ENCODE data around the gene TTC22. TPM values are rescaled to one million over a fixed set of nuclear protein-coding genes. Genes with fewer than 3 reads are reported as not detected.
"Not testable (repeated sequence)": the region's sequence is repeated elsewhere in the genome, so short reads cannot be mapped to it uniquely, and the experiment has no call there.

The TTC22 gene
- total RNA-seq, 1 experiment from 2014 or later = not detected

GRCh38 chr1:54792686-54793282 is 8.3 kb downstream of the TTC22 start:
- peak; percentile 4 for DNase-seq (ENCODE audit: low spot score)
- in situ Hi-C loops (cut with HindIII; ENCODE audit: low sequenced_read_pairs) = no loop called here

DNA sequence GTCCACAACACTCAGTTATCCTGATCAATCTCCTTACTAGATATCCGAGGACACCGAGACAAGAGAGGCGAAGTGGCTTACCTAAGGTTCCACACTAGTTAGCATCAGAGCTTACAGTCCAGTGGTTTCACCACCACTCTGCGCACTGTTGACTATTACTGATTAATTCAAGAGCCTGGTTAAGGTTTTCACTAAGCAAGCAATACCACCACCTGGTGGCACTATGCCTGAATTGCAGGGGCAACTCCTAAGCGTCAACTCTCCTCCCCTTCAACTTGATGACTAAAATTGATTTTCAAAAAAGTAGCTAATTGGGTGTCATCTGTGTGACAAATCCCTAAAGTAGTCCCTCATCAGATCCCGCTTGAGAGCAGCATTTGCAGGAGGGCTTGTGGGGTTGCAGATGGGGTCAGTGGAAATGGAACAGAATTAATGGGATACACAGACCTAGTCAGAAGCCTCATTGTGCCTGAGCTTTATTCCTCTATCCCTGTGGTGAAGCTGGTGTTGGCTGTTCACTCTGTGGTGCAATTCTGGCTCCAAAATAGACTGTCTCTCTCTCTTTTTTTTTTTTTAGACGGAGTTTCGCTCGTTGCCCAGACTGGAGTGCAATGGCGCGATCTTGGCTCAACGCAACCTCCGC is 9.1 kb downstream of the TTC22 start:
- no peak for DNase-seq (ENCODE audit: low spot score)
- in situ Hi-C loops (cut with HindIII; ENCODE audit: low sequenced_read_pairs) = no loop called here

- no peak for DNase-seq (ENCODE audit: low spot score)
- in situ Hi-C loops (cut with HindIII; ENCODE audit: low sequenced_read_pairs) = no loop called here
These were observed 12.7 kb downstream of the TTC22 start for GRCh38 chr1:54788459-54788858.

DNA sequence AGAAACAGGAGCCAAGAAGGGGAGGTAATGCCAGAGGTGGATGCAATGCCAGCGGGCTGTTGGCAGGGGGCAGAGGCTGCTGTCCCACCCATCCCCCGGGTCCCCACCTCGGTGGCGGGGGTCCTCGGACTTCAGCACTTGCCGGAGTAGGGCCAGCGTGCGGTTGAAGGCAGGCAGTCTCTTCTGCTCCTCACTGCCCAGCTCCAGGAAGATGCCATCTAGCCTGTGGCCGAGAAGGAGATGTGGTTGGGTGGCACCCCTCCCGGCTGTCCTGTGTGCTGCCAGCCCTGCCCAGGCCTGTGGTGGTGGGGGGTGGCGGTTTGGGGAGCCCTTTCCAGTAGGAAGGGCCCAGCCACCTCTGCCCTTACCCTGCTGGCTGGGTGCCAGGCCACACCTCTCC is 13.5 kb downstream of the TTC22 start:
- in situ Hi-C loops (cut with HindIII; ENCODE audit: low sequenced_read_pairs) = no loop called here
- no peak for DNase-seq (ENCODE audit: low spot score)

GRCh38 chr1:54786778-54787177 is 14.3 kb downstream of the TTC22 start:
- in situ Hi-C loops (cut with HindIII; ENCODE audit: low sequenced_read_pairs) = no loop called here
- DNase-seq (ENCODE audit: low spot score) = no peak

GRCh38 chr1:54784066-54784465 is 17.1 kb downstream of the TTC22 start:
- DNase-seq (ENCODE audit: low spot score) = no peak
- in situ Hi-C loops (cut with HindIII; ENCODE audit: low sequenced_read_pairs) = no loop called here

- DNase-seq (ENCODE audit: low spot score) = no peak
- in situ Hi-C loops (cut with HindIII; ENCODE audit: low sequenced_read_pairs) = no loop called here
These were observed 18.5 kb downstream of the TTC22 start for GRCh38 chr1:54782588-54782987.

DNA sequence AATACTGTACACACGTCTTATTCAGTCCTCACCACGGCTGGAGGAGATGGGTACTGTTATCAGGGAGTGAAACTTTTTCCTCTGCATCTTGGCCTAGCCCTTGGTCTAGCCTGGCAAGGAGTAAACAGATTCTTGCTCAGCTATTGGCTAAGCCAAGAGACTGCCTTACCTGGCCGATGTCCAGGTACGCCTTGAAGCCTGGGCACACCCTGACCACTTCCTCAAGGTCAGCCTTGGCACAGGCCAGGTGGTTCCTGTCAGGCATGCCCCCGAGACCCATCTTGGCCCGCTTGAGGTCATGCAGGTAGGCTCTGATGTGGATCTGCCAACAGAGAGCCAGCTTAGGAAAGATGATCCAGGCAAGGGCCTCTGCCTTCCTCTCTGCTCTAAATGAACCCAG is 19.0 kb downstream of the TTC22 start:
- DNase-seq (ENCODE audit: low spot score) = no peak
- in situ Hi-C loops (cut with HindIII; ENCODE audit: low sequenced_read_pairs) = no loop called here

- DNase-seq (ENCODE audit: low spot score) = no peak
- in situ Hi-C loops (cut with HindIII; ENCODE audit: low sequenced_read_pairs) = no loop called here
These were observed 19.9 kb downstream of the TTC22 start for GRCh38 chr1:54781023-54781723.

- in situ Hi-C loops (cut with HindIII; ENCODE audit: low sequenced_read_pairs) = no loop called here
- DNase-seq (ENCODE audit: low spot score) = no peak
These were observed 23.7 kb downstream of the TTC22 start for GRCh38 chr1:54777431-54777830.

GRCh38 chr1:54777011-54777410 is 24.1 kb downstream of the TTC22 start:
- DNase-seq (ENCODE audit: low spot score) = no peak
- in situ Hi-C loops (cut with HindIII; ENCODE audit: low sequenced_read_pairs) = no loop called here

- DNase-seq (ENCODE audit: low spot score); in situ Hi-C loops (cut with HindIII; ENCODE audit: low sequenced_read_pairs): not testable (repeated sequence)
These were observed 25.0 kb downstream of the TTC22 start for GRCh38 chr1:54775828-54776721.

DNA sequence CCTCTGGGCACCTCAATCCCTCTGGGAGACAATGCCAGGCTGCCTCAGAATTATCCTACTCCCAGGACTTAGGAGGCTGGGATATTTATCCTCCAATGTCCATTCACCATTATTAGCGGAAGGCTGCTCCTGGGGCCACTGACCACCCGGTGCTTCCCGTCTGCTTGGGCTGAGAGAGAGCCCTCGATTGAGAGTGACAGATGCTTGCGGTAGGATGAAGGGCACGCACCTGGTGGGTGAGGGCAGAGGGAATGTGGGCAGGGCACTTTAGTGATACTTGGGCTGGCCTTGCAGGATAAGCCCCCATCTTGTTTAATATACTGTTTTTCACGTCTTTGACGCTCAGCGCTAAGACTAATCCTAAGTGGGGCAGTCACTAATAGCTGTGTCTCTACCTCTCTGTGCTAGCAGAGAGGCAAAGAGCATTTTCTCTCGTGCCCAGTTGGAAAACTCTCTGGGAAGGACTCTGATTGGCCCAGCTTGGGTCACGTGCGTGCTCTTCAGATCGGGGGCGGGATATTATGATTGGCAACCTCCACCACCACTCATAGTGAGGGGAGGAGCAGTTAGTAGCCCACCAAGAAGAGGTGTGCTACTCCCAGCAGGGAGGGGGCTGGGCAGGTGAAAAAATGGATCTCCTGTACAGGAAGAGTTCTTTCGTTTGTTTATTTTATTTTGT is 26.2 kb downstream of the TTC22 start:
- DNase-seq (ENCODE audit: low spot score) = peak; percentile 10
- in situ Hi-C loops (cut with HindIII; ENCODE audit: low sequenced_read_pairs) = no loop called here

DNA sequence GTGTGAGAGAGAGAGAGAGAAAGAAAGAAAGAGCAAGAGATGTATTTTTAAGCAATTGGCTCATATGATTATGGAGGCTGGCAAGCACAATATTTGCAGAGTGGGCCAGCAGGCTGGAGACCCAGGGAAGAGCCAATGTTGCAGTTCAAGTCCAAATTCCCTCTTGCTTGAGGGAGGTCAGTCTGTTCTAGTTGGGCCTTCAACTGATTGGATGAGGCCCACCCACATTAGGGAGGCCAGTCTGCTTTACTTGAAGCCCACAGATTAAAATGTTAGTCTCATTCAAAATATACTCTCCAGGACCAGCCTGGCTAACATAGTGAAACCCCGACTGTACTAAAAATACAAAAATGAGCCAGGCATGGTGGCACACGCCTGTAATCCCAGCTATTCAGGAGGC is 28.2 kb downstream of the TTC22 start:
- no peak for DNase-seq (ENCODE audit: low spot score)
- in situ Hi-C loops (cut with HindIII; ENCODE audit: low sequenced_read_pairs) = no loop called here

GRCh38 chr1:54768093-54768492 is 33.0 kb downstream of the TTC22 start:
- DNase-seq (ENCODE audit: low spot score) = no peak
- in situ Hi-C loops (cut with HindIII; ENCODE audit: low sequenced_read_pairs) = no loop called here

- DNase-seq (ENCODE audit: low spot score) = no peak
- in situ Hi-C loops (cut with HindIII; ENCODE audit: low sequenced_read_pairs) = no loop called here
These were observed 33.6 kb downstream of the TTC22 start for GRCh38 chr1:54767526-54767925.

- DNase-seq (ENCODE audit: low spot score) = no peak
- in situ Hi-C loops (cut with HindIII; ENCODE audit: low sequenced_read_pairs) = no loop called here
These were observed 34.4 kb downstream of the TTC22 start for GRCh38 chr1:54766726-54767125.

DNA sequence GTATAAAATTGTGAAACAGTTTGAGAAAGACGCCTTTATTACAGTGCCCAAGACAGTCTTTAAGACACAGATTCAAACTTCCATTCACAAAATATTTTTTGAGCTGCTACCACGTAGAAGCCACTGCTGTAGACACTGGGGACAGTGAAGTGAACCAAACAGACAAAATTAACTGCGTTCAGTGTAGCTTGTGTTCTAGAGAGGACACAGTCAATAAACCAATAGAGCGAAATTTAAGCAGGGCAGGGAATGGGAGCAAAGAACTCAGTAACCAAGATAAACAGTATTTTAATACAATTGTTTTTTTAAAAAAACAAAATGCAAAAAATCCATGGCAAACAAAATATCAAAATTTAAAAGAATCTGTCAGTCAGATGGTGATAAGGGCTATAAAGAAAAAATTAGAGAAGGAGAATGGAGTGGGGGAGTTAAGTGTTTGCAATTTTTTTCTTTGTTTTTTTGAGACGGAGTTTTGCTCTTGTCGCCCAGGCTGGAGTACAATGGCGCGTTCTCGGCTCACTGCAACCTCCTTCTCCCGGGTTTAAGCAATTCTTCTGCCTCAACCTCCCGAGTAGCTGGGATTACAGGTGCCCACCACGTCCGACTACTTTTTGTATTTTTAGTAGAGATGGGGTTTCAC is 36.1 kb downstream of the TTC22 start:
- in situ Hi-C loops (cut with HindIII; ENCODE audit: low sequenced_read_pairs) = no loop called here
- no peak for DNase-seq (ENCODE audit: low spot score)
